Measurements from ENCODE around the gene SHISAL1. TPM values are rescaled to one million over a fixed set of nuclear protein-coding genes. Genes with fewer than 3 reads are reported as not detected.

SHISAL1 gene
- total RNA-seq, 6 experiments from 2014 or later: not detected

DNA sequence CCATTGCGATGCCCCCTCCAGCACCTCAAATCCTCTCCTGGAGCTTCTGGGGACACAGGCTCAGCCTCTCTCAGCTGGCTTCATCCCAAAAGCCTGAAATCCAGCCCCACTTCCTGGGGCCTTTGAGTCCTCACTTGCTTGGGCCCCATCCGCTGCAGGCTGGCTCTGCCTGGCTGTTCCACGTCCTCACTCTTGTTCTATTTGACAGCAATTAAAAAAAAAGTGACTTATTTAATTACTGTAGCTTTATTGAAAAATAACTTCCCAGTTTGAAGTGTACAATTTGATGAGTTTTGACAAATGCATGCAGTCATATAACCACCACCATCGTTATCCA lies 104.8 kb downstream of the SHISAL1 start:
- no peak for DNase-seq
- Mint-ChIP-seq H3K9me3 (0 out of 2 replicates have a peak, but pooled peaks cover 9% of the 10 kb centered on the region), H3K36me3 (ENCODE audit: low read depth) (0 out of 2 replicates have a peak, but pooled peaks cover 5% of the 10 kb centered on the region), H3K27me3 (ENCODE audit: insufficient read depth) (peaks cover 19% of the 10 kb centered on the region), H3K4me3 (no peak overlapping the region), H3K4me1 (ENCODE audit: low read depth) (peaks cover 14% of the 10 kb centered on the region), H3K27ac (no peak overlapping the region)
- TF ChIP-seq, protein P1, sequence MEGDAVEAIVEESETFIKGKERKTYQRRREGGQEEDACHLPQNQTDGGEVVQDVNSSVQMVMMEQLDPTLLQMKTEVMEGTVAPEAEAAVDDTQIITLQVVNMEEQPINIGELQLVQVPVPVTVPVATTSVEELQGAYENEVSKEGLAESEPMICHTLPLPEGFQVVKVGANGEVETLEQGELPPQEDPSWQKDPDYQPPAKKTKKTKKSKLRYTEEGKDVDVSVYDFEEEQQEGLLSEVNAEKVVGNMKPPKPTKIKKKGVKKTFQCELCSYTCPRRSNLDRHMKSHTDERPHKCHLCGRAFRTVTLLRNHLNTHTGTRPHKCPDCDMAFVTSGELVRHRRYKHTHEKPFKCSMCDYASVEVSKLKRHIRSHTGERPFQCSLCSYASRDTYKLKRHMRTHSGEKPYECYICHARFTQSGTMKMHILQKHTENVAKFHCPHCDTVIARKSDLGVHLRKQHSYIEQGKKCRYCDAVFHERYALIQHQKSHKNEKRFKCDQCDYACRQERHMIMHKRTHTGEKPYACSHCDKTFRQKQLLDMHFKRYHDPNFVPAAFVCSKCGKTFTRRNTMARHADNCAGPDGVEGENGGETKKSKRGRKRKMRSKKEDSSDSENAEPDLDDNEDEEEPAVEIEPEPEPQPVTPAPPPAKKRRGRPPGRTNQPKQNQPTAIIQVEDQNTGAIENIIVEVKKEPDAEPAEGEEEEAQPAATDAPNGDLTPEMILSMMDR (IDR thresholded peaks at IDR 0.05): no peak

DNA sequence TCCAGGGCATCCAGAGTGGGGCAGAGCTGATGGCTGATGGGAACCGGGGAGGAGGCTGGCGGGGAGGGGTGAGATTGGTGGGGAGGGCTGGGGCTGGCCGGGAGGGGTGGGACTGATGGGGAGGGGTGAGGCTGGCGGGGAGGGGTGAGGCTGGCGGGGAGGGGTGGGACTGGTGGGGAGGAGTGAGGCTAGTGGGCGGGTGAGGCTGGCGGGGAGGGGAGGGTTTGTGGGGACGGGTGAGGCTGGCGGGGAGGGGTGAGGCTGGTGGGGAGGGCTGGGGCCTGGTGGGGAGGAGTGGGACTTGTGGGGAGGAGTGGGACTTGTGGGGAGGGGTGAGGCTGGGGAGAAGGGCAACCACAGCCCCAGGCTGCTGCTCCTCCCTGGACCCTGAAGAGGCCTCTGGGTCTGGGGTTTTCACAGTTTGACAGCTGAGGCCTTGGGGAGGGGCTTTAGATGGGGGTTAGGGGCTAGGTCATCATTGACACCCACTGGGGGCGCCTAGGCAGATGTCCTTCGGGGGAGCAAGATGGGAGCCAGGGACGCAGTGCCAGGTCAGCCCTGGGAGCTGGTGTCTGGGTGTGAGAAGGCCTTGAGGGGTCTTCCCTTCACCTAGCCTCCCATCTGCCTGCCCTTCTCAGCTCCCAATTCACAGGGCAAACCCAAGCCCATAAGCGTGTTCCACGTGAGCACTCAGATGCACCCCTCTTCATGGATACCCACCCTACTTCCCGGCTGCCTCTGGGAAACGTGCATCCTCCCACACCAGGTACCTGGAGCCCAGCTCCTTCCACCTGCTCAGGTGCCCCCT lies 105.4 kb downstream of the SHISAL1 start:
- H3K4me3 Mint-ChIP-seq: no peak overlapping the region
- H3K4me1 Mint-ChIP-seq (ENCODE audit: low read depth): peaks cover 20% of the 10 kb centered on the region
- 0 out of 2 replicates have a peak, but pooled peaks cover 9% of the 10 kb centered on the region for H3K9me3 Mint-ChIP-seq
- H3K27ac Mint-ChIP-seq: no peak overlapping the region
- TF ChIP-seq, protein P1 (IDR thresholded peaks at IDR 0.05): no peak
- H3K27me3 Mint-ChIP-seq (ENCODE audit: insufficient read depth): peaks cover 23% of the 10 kb centered on the region
- 0 out of 2 replicates have a peak, but pooled peaks cover 5% of the 10 kb centered on the region for H3K36me3 Mint-ChIP-seq (ENCODE audit: low read depth)
- DNase-seq: no peak

DNA sequence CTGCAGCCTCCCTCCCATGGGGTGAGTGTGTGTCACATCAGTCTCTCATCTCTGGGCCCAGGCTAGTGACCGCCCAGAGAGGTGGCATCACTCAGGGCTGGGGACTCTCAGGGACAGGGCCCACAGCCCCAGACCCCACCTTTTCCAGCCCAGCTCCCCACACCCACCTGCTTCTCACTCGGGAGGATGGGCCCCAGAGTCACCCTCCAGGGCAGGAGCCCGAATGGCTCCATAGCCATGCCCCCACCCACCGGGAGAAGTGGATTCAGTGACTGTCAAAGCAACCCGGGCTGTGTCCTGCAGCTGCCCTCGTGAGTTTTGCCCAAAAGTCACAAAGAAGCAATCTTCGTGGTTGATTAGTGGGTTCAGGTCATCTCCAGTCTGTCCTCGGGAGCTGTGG lies 106.1 kb downstream of the SHISAL1 start:
- H3K4me3 Mint-ChIP-seq: no peak overlapping the region
- H3K9me3 Mint-ChIP-seq: 0 out of 2 replicates have a peak, but pooled peaks cover 9% of the 10 kb centered on the region
- H3K4me1 Mint-ChIP-seq (ENCODE audit: low read depth): peaks cover 23% of the 10 kb centered on the region
- TF ChIP-seq, protein P1 (IDR thresholded peaks at IDR 0.05): no peak
- H3K36me3 Mint-ChIP-seq (ENCODE audit: low read depth): 0 out of 2 replicates have a peak, but pooled peaks cover 5% of the 10 kb centered on the region
- peaks cover 22% of the 10 kb centered on the region for H3K27me3 Mint-ChIP-seq (ENCODE audit: insufficient read depth)
- DNase-seq: no peak
- H3K27ac Mint-ChIP-seq: no peak overlapping the region

DNA sequence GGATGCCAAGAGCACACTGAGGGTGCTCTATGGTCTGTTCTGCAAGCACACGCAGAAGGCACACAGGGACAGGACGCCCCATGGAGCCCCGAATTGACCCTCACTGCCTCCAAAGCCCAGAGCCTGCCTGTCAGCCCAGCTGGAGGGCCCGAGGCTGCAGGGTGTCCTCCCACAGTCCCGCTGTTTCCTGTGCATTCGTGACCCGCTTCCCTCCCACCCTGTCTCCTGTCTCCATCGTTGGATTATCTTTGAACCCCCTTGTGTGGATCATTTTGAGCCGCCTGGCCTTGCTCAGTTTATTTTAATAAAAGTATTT lies 106.5 kb downstream of the SHISAL1 start:
- DNase-seq: no peak
- TF ChIP-seq, protein P1 (IDR thresholded peaks at IDR 0.05): no peak
- Mint-ChIP-seq H3K27ac (no peak overlapping the region), H3K4me1 (ENCODE audit: low read depth) (peaks cover 19% of the 10 kb centered on the region), H3K36me3 (ENCODE audit: low read depth) (0 out of 2 replicates have a peak, but pooled peaks cover 5% of the 10 kb centered on the region), H3K4me3 (no peak overlapping the region), H3K9me3 (0 out of 2 replicates have a peak, but pooled peaks cover 9% of the 10 kb centered on the region), H3K27me3 (ENCODE audit: insufficient read depth) (peaks cover 18% of the 10 kb centered on the region)

DNA sequence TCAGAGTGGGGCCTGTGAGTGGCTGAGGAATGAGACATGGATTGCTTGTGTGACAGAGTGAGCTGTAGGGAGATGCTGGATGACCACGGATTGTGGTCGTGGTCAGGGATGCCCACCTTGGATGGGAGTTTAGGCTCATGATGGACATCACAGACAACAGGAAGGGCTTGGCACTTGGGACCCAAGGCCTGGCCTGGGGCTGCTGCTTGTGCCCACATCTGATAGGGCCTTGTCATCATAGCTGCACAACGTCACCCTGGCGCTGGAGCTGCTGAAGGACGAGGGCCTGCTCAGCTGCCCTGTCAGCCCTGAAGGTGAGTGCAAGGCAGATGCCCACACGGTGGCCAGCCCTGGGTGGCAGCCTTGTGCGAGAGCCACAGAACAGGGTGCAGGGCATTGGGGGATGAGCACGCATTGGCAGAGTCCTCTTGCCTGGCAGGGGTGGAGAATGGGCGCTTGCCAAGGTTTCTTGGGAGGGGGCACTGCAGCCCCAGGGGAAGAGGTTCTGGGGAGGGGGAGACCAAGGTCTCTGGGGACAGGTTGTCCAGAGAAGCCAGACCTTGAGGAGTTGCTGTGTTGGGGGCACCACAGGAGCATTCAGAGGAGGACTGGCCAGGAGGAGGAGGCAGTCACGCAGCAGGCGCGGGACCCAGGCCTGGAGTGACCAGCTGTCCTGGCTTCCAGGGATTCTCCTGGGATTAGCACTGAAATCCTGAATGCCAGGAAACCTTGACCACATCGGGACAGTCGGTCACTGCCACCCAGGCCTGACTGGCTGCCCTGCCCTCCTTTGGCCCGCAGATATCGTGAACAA lies 107.0 kb downstream of the SHISAL1 start:
- Mint-ChIP-seq H3K27me3 (ENCODE audit: insufficient read depth) (peaks cover 18% of the 10 kb centered on the region), H3K4me3 (no peak overlapping the region), H3K4me1 (ENCODE audit: low read depth) (peaks cover 15% of the 10 kb centered on the region), H3K36me3 (ENCODE audit: low read depth) (0 out of 2 replicates have a peak, but pooled peaks cover 5% of the 10 kb centered on the region), H3K27ac (no peak overlapping the region), H3K9me3 (0 out of 2 replicates have a peak, but pooled peaks cover 9% of the 10 kb centered on the region)
- TF ChIP-seq, protein P1 (IDR thresholded peaks at IDR 0.05): no peak
- no peak for DNase-seq

Measured in HFFc6 (cell line).